Gastroesophageal sphincter (tissue), 2 donors: Measurements from ENCODE around the gene CEBPA.

Experiments
- POLR2A ChIP-seq, 2 donors: fragments of 450-650 bp; IDR thresholded peaks; one replicate each; pipeline ENCODE4 v1.6.1; 2017; ENCODE audit warnings: antibody characterized with exemption in 2 of 2, mild to moderate bottlenecking in 2 of 2, moderate library complexity in 1 of 2
- POLR2AphosphoS5 ChIP-seq: sonication (generic); formaldehyde crosslinking; IDR thresholded peaks from one replicate; pipeline ENCODE4 v1.6.1; 2017; ENCODE audit warnings: antibody characterized with exemption

- TF ChIP-seq POLR2A (IDR thresholded peaks at IDR 0.05) (no peak), POLR2AphosphoS5 (no peak)
These were observed 38.9 kb downstream of the CEBPA start for GRCh38 chr19:33263325-33264023.
